ENCODE data around the gene RTN3. TPM values are rescaled to one million over a fixed set of nuclear protein-coding genes. Genes with fewer than 3 reads are reported as not detected.

Gene RTN3
- total and polyA plus RNA-seq, 9 of the 15 experiments (the other 6 are each of a cell fraction or from before 2014, with no cell fraction given): 41.6 to 169 (median 93.5) TPM

- TF ChIP-seq CBX1 (IDR thresholded peaks at IDR 0.05; ENCODE audit: low read depth): peak; percentile 93
- no peak for TF ChIP-seq NFE2L1 (tag; IDR thresholded peaks at IDR 0.05; ENCODE audit: borderline replicate concordance, low read depth)
- TF ChIP-seq, protein P1, sequence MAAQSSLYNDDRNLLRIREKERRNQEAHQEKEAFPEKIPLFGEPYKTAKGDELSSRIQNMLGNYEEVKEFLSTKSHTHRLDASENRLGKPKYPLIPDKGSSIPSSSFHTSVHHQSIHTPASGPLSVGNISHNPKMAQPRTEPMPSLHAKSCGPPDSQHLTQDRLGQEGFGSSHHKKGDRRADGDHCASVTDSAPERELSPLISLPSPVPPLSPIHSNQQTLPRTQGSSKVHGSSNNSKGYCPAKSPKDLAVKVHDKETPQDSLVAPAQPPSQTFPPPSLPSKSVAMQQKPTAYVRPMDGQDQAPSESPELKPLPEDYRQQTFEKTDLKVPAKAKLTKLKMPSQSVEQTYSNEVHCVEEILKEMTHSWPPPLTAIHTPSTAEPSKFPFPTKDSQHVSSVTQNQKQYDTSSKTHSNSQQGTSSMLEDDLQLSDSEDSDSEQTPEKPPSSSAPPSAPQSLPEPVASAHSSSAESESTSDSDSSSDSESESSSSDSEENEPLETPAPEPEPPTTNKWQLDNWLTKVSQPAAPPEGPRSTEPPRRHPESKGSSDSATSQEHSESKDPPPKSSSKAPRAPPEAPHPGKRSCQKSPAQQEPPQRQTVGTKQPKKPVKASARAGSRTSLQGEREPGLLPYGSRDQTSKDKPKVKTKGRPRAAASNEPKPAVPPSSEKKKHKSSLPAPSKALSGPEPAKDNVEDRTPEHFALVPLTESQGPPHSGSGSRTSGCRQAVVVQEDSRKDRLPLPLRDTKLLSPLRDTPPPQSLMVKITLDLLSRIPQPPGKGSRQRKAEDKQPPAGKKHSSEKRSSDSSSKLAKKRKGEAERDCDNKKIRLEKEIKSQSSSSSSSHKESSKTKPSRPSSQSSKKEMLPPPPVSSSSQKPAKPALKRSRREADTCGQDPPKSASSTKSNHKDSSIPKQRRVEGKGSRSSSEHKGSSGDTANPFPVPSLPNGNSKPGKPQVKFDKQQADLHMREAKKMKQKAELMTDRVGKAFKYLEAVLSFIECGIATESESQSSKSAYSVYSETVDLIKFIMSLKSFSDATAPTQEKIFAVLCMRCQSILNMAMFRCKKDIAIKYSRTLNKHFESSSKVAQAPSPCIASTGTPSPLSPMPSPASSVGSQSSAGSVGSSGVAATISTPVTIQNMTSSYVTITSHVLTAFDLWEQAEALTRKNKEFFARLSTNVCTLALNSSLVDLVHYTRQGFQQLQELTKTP (IDR thresholded peaks at IDR 0.05; ENCODE audit: low read depth in 1 of 2, partially characterized antibody in 2 of 2): peak in 1 of 2 experiments; percentile 98
- TF ChIP-seq POLR2H (tag; IDR thresholded peaks at IDR 0.05; ENCODE audit: low read depth): peak; percentile 59
- peak; percentile 74 for TF ChIP-seq FOXJ2 (tag; IDR thresholded peaks at IDR 0.05)
- TF ChIP-seq EP400 (IDR thresholded peaks at IDR 0.05): peak; percentile 95
- TF ChIP-seq, protein P2, sequence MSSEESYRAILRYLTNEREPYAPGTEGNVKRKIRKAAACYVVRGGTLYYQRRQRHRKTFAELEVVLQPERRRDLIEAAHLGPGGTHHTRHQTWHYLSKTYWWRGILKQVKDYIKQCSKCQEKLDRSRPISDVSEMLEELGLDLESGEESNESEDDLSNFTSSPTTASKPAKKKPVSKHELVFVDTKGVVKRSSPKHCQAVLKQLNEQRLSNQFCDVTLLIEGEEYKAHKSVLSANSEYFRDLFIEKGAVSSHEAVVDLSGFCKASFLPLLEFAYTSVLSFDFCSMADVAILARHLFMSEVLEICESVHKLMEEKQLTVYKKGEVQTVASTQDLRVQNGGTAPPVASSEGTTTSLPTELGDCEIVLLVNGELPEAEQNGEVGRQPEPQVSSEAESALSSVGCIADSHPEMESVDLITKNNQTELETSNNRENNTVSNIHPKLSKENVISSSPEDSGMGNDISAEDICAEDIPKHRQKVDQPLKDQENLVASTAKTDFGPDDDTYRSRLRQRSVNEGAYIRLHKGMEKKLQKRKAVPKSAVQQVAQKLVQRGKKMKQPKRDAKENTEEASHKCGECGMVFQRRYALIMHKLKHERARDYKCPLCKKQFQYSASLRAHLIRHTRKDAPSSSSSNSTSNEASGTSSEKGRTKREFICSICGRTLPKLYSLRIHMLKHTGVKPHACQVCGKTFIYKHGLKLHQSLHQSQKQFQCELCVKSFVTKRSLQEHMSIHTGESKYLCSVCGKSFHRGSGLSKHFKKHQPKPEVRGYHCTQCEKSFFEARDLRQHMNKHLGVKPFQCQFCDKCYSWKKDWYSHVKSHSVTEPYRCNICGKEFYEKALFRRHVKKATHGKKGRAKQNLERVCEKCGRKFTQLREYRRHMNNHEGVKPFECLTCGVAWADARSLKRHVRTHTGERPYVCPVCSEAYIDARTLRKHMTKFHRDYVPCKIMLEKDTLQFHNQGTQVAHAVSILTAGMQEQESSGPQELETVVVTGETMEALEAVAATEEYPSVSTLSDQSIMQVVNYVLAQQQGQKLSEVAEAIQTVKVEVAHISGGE (CRISPR knock-in tag; IDR thresholded peaks at IDR 0.05): peak in 1 of 3 experiments; percentile 90; a peak in 2 of 6 replicates
- no peak for TF ChIP-seq RBM25 (IDR thresholded peaks at IDR 0.05; ENCODE audit: low read depth, low read length, severe bottlenecking)
- TF ChIP-seq CBX5 (IDR thresholded peaks at IDR 0.05; ENCODE audit: borderline replicate concordance, low read depth): peak; percentile 62; the same call in 1 of the 2 replicates
- peak; percentile 88 to 89 for TF ChIP-seq SIX5 (IDR thresholded peaks at IDR 0.05; ENCODE audit: borderline replicate concordance in 1 of 2, insufficient read depth in 1 of 2, low read depth in 1 of 2, low read length in 2 of 2)
- TF ChIP-seq SRSF3 (IDR thresholded peaks at IDR 0.05; ENCODE audit: insufficient read depth, low read length): 0 out of 2 replicates have a peak, but pooled peaks have one; percentile 9
- peak; percentile 81; the same call in 1 of the 2 replicates for TF ChIP-seq ZNF76 (CRISPR knock-in tag; IDR thresholded peaks at IDR 0.05; ENCODE audit: borderline replicate concordance)
- TF ChIP-seq GATAD2B (IDR thresholded peaks at IDR 0.05; ENCODE audit: borderline replicate concordance): no peak; the same call in 1 of the 2 replicates
- TF ChIP-seq, protein P3, sequence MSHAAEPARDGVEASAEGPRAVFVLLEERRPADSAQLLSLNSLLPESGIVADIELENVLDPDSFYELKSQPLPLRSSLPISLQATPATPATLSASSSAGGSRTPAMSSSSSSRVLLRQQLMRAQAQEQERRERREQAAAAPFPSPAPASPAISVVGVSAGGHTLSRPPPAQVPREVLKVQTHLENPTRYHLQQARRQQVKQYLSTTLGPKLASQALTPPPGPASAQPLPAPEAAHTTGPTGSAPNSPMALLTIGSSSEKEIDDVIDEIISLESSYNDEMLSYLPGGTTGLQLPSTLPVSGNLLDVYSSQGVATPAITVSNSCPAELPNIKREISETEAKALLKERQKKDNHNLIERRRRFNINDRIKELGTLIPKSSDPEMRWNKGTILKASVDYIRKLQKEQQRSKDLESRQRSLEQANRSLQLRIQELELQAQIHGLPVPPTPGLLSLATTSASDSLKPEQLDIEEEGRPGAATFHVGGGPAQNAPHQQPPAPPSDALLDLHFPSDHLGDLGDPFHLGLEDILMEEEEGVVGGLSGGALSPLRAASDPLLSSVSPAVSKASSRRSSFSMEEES (CRISPR knock-in tag; IDR thresholded peaks at IDR 0.05): no peak
- TF ChIP-seq OTX1 (CRISPR knock-in tag; IDR thresholded peaks at IDR 0.05): peak; percentile 81; the same call in 1 of the 2 replicates
- peak; percentile 58 for TF ChIP-seq SUPT5H (IDR thresholded peaks at IDR 0.05)
- TF ChIP-seq ZEB2 (IDR thresholded peaks at IDR 0.05): no peak
- no peak for TF ChIP-seq ZSCAN29 (IDR thresholded peaks at IDR 0.05)
Observed at GRCh38 chr11:63671322-63672155, 9.8 kb upstream of the RTN3 start, which contains the start of gene ATL3 (continued).

Data from K562 (cell line).